Nephron (organoid): ENCODE results near the gene FSIP1.
A peak's percentile ranks its signal among the peaks of the same experiment; 100 is the strongest.

ENCODE experiments used
- H3K27ac Mint-ChIP-seq, 3 experiments: 2 replicates each; pipeline ENCODE4 v1.8.0; 2020; ENCODE audit warnings: mixed read lengths in 3 of 3, mild to moderate bottlenecking in 2 of 3, moderate library complexity in 1 of 3
- H3K27me3 Mint-ChIP-seq: 2 replicates; pipeline ENCODE4 v1.8.0; 2021; ENCODE audit warnings: low read depth, mild to moderate bottlenecking, moderate library complexity, mixed read lengths
- H3K36me3 Mint-ChIP-seq: 2 replicates; pipeline ENCODE4 v1.8.0; 2020; ENCODE audit warnings: low read depth, mixed read lengths
- H3K4me1 Mint-ChIP-seq: 2 replicates; pipeline ENCODE4 v1.8.0; 2020; ENCODE audit warnings: mixed read lengths
- H3K4me3 Mint-ChIP-seq, 3 experiments: 2 replicates each; pipeline ENCODE4 v1.8.0; 2020; ENCODE audit warnings: mild to moderate bottlenecking in 3 of 3, mixed read lengths in 3 of 3, moderate library complexity in 2 of 3
- H3K9me3 Mint-ChIP-seq: 2 replicates; pipeline ENCODE4 v1.8.0; 2020; ENCODE audit warnings: mixed read lengths
- TF ChIP-seq, protein P1 (sequence below), 3 experiments: fragments of 200-600 bp; sonication (generic); IDR thresholded peaks; one replicate each; pipeline ENCODE4 v1.5.0; 2021; ENCODE audit warnings: antibody characterized with exemption in 3 of 3; ENCODE audit not compliant: unreplicated experiment in 3 of 3

Gene FSIP1

DNA sequence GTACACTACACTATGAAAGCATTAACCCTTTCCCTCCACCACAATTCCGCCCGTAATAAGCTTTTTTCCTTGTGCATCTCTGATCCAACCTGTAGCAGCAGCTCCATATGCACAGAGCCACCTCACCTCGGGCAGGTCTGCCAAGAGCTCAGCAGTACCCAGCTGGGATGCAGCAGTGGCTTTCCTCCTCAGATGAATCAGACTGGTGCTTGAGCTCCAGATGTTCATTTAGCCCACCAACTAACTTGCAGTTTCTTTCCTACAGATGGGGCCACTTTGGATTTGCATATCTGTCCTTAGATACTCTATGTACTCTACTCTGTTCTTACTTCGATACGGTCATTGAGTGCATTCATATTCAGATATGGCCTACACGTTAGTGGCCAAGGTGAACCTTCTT is 14.8 kb upstream of the FSIP1 start:
- H3K9me3 Mint-ChIP-seq: no peaks in the 10 kb centered on the region

DNA sequence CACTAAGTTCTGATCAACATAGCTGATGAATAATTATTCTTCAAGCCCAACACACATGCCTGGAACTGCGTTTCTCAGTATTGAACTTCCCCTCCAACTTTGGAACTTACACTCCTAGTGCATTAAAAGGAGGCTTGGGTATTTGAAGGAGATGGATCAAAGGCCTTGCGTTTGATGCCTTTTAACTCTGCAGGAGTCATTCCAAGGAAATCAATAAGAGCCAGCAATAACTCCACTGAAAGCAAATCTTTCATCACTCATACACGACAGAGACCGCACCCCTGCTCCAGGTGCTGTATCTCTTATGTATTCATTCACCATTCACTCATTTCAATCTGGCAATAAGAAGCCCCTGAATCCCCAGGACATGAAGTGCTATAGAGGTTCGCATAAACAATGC is 14.0 kb upstream of the FSIP1 start:
- Mint-ChIP-seq H3K27me3 (no peaks in the 10 kb centered on the region), H3K27ac (no peak overlapping the region), H3K4me1 (peaks cover 14% of the 10 kb centered on the region), H3K4me3 (no peak overlapping the region), H3K9me3 (no peaks in the 10 kb centered on the region), H3K36me3 (no peaks in the 10 kb centered on the region)
- TF ChIP-seq, protein P1, sequence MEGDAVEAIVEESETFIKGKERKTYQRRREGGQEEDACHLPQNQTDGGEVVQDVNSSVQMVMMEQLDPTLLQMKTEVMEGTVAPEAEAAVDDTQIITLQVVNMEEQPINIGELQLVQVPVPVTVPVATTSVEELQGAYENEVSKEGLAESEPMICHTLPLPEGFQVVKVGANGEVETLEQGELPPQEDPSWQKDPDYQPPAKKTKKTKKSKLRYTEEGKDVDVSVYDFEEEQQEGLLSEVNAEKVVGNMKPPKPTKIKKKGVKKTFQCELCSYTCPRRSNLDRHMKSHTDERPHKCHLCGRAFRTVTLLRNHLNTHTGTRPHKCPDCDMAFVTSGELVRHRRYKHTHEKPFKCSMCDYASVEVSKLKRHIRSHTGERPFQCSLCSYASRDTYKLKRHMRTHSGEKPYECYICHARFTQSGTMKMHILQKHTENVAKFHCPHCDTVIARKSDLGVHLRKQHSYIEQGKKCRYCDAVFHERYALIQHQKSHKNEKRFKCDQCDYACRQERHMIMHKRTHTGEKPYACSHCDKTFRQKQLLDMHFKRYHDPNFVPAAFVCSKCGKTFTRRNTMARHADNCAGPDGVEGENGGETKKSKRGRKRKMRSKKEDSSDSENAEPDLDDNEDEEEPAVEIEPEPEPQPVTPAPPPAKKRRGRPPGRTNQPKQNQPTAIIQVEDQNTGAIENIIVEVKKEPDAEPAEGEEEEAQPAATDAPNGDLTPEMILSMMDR (IDR thresholded peaks at IDR 0.05; ENCODE audit: unreplicated experiment in 3 of 3): no peak

More for the DNA sequence above, 14.8 kb upstream of the FSIP1 start:
- peaks cover 8% of the 10 kb centered on the region for H3K4me1 Mint-ChIP-seq
- TF ChIP-seq, protein P1 (IDR thresholded peaks at IDR 0.05; ENCODE audit: unreplicated experiment in 3 of 3): no peak
- H3K27me3 Mint-ChIP-seq: no peaks in the 10 kb centered on the region
- no peaks in the 10 kb centered on the region for H3K36me3 Mint-ChIP-seq
- H3K27ac Mint-ChIP-seq: no peak overlapping the region
- H3K4me3 Mint-ChIP-seq: no peak overlapping the region

DNA sequence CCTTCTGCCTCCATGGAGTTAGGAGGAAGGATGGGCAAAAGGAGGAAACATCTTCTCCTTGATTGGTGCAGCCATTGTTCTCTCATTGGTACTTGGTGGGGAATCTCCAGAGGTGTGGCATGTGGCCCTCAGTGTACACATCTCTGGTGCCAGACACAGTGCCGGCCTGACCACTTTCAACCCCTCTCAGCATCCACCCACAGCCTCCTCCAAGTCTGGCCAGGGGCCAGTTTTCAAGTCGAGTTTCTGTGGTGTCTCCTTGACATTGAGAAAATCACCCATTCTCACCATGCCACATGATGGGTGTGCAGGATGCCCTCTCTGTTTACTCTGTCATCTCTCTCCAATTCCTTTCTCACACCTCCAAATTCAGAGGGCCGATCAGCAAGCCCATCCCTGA is 12.8 kb upstream of the FSIP1 start:
- no peaks in the 10 kb centered on the region for H3K27me3 Mint-ChIP-seq
- H3K36me3 Mint-ChIP-seq: no peaks in the 10 kb centered on the region
- H3K4me3 Mint-ChIP-seq: no peak overlapping the region
- H3K9me3 Mint-ChIP-seq: no peaks in the 10 kb centered on the region
- TF ChIP-seq, protein P1 (IDR thresholded peaks at IDR 0.05; ENCODE audit: unreplicated experiment in 3 of 3): no peak
- no peak overlapping the region for H3K27ac Mint-ChIP-seq
- H3K4me1 Mint-ChIP-seq: peaks cover 14% of the 10 kb centered on the region

DNA sequence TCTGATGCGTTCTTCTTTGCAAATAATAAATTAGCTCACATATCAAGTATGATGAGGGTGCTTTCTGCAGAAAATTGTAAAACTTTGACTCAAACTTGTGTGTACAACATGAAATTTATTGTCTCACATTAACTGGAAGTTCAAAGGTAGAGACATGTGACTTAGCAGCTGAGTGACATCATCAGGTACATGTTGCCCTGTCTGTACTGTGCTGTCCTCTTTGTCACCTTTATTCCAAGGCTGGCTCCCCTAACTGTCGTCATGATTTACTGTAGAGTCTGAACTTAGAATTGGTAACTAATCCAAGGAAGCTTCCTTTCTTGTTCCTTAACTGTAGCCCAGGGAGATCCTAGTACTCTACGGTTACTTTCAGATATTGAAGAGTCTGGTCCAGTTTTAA is 12.3 kb upstream of the FSIP1 start:
- H3K4me1 Mint-ChIP-seq: peaks cover 14% of the 10 kb centered on the region
- no peaks in the 10 kb centered on the region for H3K27me3 Mint-ChIP-seq
- H3K27ac Mint-ChIP-seq: no peak overlapping the region
- TF ChIP-seq, protein P1 (IDR thresholded peaks at IDR 0.05; ENCODE audit: unreplicated experiment in 3 of 3): no peak
- no peaks in the 10 kb centered on the region for H3K9me3 Mint-ChIP-seq
- H3K4me3 Mint-ChIP-seq: no peak overlapping the region
- H3K36me3 Mint-ChIP-seq: no peaks in the 10 kb centered on the region

DNA sequence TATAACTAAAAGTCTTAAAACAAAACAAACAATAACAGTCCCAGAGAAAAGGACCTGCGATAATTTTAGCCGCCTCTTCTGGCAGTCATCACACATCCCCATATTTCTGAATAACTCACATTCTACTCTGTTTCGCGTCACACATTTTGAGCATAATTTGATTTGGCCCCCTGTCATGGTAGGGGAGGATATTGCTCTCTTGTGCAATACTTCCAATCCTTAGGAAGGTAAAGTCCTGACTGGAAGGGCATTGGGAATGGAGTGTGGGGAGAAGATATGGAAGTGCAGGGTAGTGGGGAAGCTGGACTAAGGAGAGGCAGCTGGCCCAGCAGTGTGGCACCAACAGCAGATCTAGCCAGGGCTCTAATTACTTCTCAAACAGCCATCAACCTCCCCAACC is 11.3 kb upstream of the FSIP1 start:
- Mint-ChIP-seq H3K36me3 (no peaks in the 10 kb centered on the region), H3K4me3 (no peak overlapping the region), H3K4me1 (peaks cover 14% of the 10 kb centered on the region), H3K27ac (peak overlapping the region in 1 of 3 experiments; percentile 38), H3K27me3 (no peaks in the 10 kb centered on the region), H3K9me3 (no peaks in the 10 kb centered on the region)
- TF ChIP-seq, protein P1 (IDR thresholded peaks at IDR 0.05; ENCODE audit: unreplicated experiment in 3 of 3): no peak

DNA sequence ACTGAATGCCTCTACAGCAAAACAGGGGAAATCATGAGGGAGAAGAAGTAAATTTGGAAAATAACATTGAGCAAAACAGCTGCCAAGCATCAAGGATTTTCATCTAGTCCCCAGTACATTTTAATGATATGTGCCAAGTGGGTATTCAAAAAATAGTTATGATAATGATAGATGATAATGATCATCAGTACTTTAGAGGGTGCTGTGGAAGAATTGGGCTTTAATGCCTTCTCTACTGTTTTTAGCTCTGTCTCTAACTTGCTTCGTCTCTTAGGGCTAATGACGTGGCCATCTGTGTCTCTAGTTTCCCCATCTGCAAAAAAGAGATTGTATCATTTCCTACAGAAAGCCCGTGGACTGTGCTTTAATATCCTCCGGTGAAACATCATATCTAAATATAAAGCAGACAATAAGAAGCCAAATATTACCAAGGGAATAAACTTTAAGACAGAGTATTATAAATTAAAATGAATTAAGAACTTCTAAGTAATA is 10.2 kb upstream of the FSIP1 start:
- Mint-ChIP-seq H3K4me1 (peaks cover 22% of the 10 kb centered on the region), H3K9me3 (no peaks in the 10 kb centered on the region), H3K27me3 (no peaks in the 10 kb centered on the region), H3K4me3 (no peak overlapping the region), H3K27ac (peak overlapping the region; percentile 77 to 89 (median 80)), H3K36me3 (no peaks in the 10 kb centered on the region)
- TF ChIP-seq, protein P1 (IDR thresholded peaks at IDR 0.05; ENCODE audit: unreplicated experiment in 3 of 3): no peak
